ENCODE measurements around the gene KNSTRN.

KNSTRN gene

GRCh38 chr15:40435023-40435709 is 52.6 kb downstream of the KNSTRN start:
- DNase-seq (ENCODE audit: low spot score): no peak

- no peak for DNase-seq (ENCODE audit: low spot score)
These were observed 53.2 kb downstream of the KNSTRN start for GRCh38 chr15:40435710-40436089.

GRCh38 chr15:40436116-40436891 is 53.8 kb downstream of the KNSTRN start:
- no peak for DNase-seq (ENCODE audit: low spot score)

GRCh38 chr15:40436892-40437751 is 54.6 kb downstream of the KNSTRN start:
- no peak for DNase-seq (ENCODE audit: low spot score)

- DNase-seq (ENCODE audit: low spot score): no peak
These were observed 55.5 kb downstream of the KNSTRN start for GRCh38 chr15:40437752-40438687.

GRCh38 chr15:40438712-40439111 is 56.2 kb downstream of the KNSTRN start:
- DNase-seq (ENCODE audit: low spot score): no peak

- DNase-seq (ENCODE audit: low spot score): no peak
These were observed 57.0 kb downstream of the KNSTRN start for GRCh38 chr15:40439461-40439959.

- no peak for DNase-seq (ENCODE audit: low spot score)
These were observed 57.6 kb downstream of the KNSTRN start for GRCh38 chr15:40439960-40440742.

GRCh38 chr15:40440743-40441564 is 58.4 kb downstream of the KNSTRN start, which contains the start of gene BAHD1:
TSS of gene BAHD1 (plus strand) at chr15:40440953. CDS start at chr15:40458465, 17,512 bp downstream.
- DNase-seq (ENCODE audit: low spot score): peak; percentile 90

- DNase-seq (ENCODE audit: low spot score): no peak
These were observed 59.3 kb downstream of the KNSTRN start for GRCh38 chr15:40441565-40442531.

- DNase-seq (ENCODE audit: low spot score): no peak
These were observed 60.7 kb downstream of the KNSTRN start for GRCh38 chr15:40443255-40443654.

- DNase-seq (ENCODE audit: low spot score): no peak
These were observed 61.3 kb downstream of the KNSTRN start for GRCh38 chr15:40443846-40444245.

Data from kidney capillary endothelial cell (primary cell).